ENCODE measurements around the gene MYL12A. TPM values are rescaled to one million over a fixed set of nuclear protein-coding genes. Genes with fewer than 3 reads are reported as not detected.

Gene MYL12A
- total and polyA plus RNA-seq, 2 experiments from 2014 or later = 152 to 420 TPM

- no peaks in the 10 kb centered on the region for H3K27me3 ChIP-seq
- peaks cover 37% of the 10 kb centered on the region for H3K36me3 ChIP-seq
- no peak for TF ChIP-seq CTCF (IDR thresholded peaks at IDR 0.05; ENCODE audit: low read depth, low read length)
- no peak overlapping the region for H3K27ac ChIP-seq
- H3K4me1 ChIP-seq (ENCODE audit: low read depth) = peaks cover 23% of the 10 kb centered on the region
- DNase-seq (ENCODE audit: low read depth in 1 of 2, low spot score in 1 of 2) = no peak
- H3K9me3 ChIP-seq (ENCODE audit: low read depth) = no peaks in the 10 kb centered on the region
- no peak overlapping the region for H3K4me3 ChIP-seq
Measured at GRCh38 chr18:3252843-3253242, 5.2 kb downstream of the MYL12A start.

GRCh38 chr18:3254725-3255124 is 7.1 kb downstream of the MYL12A start:
- Histone ChIP-seq H3K27me3 (no peaks in the 10 kb centered on the region), H3K4me3 (no peak overlapping the region), H3K4me1 (ENCODE audit: low read depth) (peaks cover 23% of the 10 kb centered on the region), H3K9me3 (ENCODE audit: low read depth) (no peaks in the 10 kb centered on the region), H3K36me3 (peaks cover 37% of the 10 kb centered on the region), H3K27ac (peak overlapping the region; percentile 92)
- DNase-seq (ENCODE audit: low read depth in 1 of 2, low spot score in 1 of 2) = no peak
- no peak for TF ChIP-seq CTCF (IDR thresholded peaks at IDR 0.05; ENCODE audit: low read depth, low read length)

GRCh38 chr18:3255611-3256165 is 8.1 kb downstream of the MYL12A start:
- H3K27me3 ChIP-seq = no peaks in the 10 kb centered on the region
- TF ChIP-seq CTCF (IDR thresholded peaks at IDR 0.05; ENCODE audit: low read depth, low read length) = no peak
- peak overlapping the region; percentile 92 for H3K27ac ChIP-seq
- H3K9me3 ChIP-seq (ENCODE audit: low read depth) = no peaks in the 10 kb centered on the region
- H3K36me3 ChIP-seq = peaks cover 37% of the 10 kb centered on the region
- DNase-seq (ENCODE audit: low read depth in 1 of 2, low spot score in 1 of 2) = no peak
- H3K4me1 ChIP-seq (ENCODE audit: low read depth) = peaks cover 24% of the 10 kb centered on the region
- no peak overlapping the region for H3K4me3 ChIP-seq

- TF ChIP-seq CTCF (IDR thresholded peaks at IDR 0.05; ENCODE audit: low read depth, low read length) = no peak
- Histone ChIP-seq H3K9me3 (ENCODE audit: low read depth) (no peaks in the 10 kb centered on the region), H3K36me3 (peaks cover 37% of the 10 kb centered on the region), H3K4me3 (no peak overlapping the region), H3K4me1 (ENCODE audit: low read depth) (peaks cover 22% of the 10 kb centered on the region), H3K27me3 (no peaks in the 10 kb centered on the region), H3K27ac (peak overlapping the region; percentile 92)
- peak in 1 of 2 donors; percentile 49 for DNase-seq (ENCODE audit: low read depth in 1 of 2, low spot score in 1 of 2)
Measured at GRCh38 chr18:3256693-3257626, 9.4 kb downstream of the MYL12A start.

GRCh38 chr18:3257627-3258120 is 10.1 kb downstream of the MYL12A start:
- TF ChIP-seq CTCF (IDR thresholded peaks at IDR 0.05; ENCODE audit: low read depth, low read length) = no peak
- no peaks in the 10 kb centered on the region for H3K9me3 ChIP-seq (ENCODE audit: low read depth)
- peak overlapping the region; percentile 92 for H3K27ac ChIP-seq
- H3K4me1 ChIP-seq (ENCODE audit: low read depth) = peaks cover 19% of the 10 kb centered on the region
- no peaks in the 10 kb centered on the region for H3K27me3 ChIP-seq
- DNase-seq (ENCODE audit: low read depth in 1 of 2, low spot score in 1 of 2) = no peak
- H3K4me3 ChIP-seq = no peak overlapping the region
- peaks cover 37% of the 10 kb centered on the region for H3K36me3 ChIP-seq

Data from cardiac muscle cell (in vitro differentiated cells and primary cell).